Natural killer cell (primary cell): ENCODE results near the gene LAIR2. TPM values are rescaled to one million over a fixed set of nuclear protein-coding genes. Genes with fewer than 3 reads are reported as not detected.

Experiments
- ATAC-seq, 3 donors: fragments of 150-1000 bp in 2 of 3; fragments of 200-7000 bp in 1 of 3; cut with Tn5 transposase; 1 replicate in 1 of 3; 2 replicates in 2 of 3; pipeline ENCODE4 v1.10.0; 2021; ENCODE audit warnings: mild to moderate bottlenecking in 2 of 3, moderate library complexity in 2 of 3
- DNase-seq, 2 donors: peaks; one replicate each; pipeline versions ENCODE4 v3.0.0 to v3.0.0-alpha.2; 2013 to 2021; ENCODE audit warnings: mixed read lengths in 1 of 2
- H3K27ac ChIP-seq: one replicate; pipeline ENCODE4 v1.5.1; 2013; ENCODE audit warnings: mild to moderate bottlenecking, low read length
- H3K27me3 ChIP-seq: one replicate; pipeline ENCODE4 v1.6.1; 2013; ENCODE audit warnings: low read length; ENCODE audit not compliant: control insufficient read depth, insufficient read depth
- H3K36me3 ChIP-seq: one replicate; pipeline ENCODE4 v1.6.1; 2013; ENCODE audit warnings: low read length; ENCODE audit not compliant: control insufficient read depth, insufficient read depth
- H3K4me1 ChIP-seq: one replicate; pipeline ENCODE4 v1.6.1; 2013; ENCODE audit warnings: low read length; ENCODE audit not compliant: control insufficient read depth, insufficient read depth
- H3K4me3 ChIP-seq: one replicate; pipeline ENCODE4 v1.5.1; 2013; ENCODE audit warnings: low read length
- H3K9me3 ChIP-seq: one replicate; pipeline ENCODE4 v1.6.1; 2013; ENCODE audit warnings: low read length; ENCODE audit not compliant: control insufficient read depth, insufficient read depth
- H3K27ac Mint-ChIP-seq, 2 donors: one replicate each; pipeline ENCODE4 v1.8.0; 2022; ENCODE audit warnings: mild to moderate bottlenecking in 2 of 2, mixed read lengths in 2 of 2, moderate library complexity in 1 of 2
- H3K27me3 Mint-ChIP-seq, 2 donors: one replicate each; pipeline ENCODE4 v1.8.0; 2022; ENCODE audit warnings: low read depth in 2 of 2, mixed read lengths in 2 of 2
- H3K36me3 Mint-ChIP-seq: one replicate; pipeline ENCODE4 v1.8.0; 2022; ENCODE audit warnings: mixed read lengths
- H3K4me1 Mint-ChIP-seq, 2 donors: one replicate each; pipeline ENCODE4 v1.8.0; 2022; ENCODE audit warnings: mixed read lengths in 2 of 2
- H3K4me3 Mint-ChIP-seq: one replicate; pipeline ENCODE4 v1.8.0; 2022; ENCODE audit warnings: mild to moderate bottlenecking, moderate library complexity, mixed read lengths
- H3K9me3 Mint-ChIP-seq, 2 donors: one replicate each; pipeline ENCODE4 v1.8.0; 2022; ENCODE audit warnings: mixed read lengths in 2 of 2
- WGBS: methylation state at CpG from one replicate; pipeline ENCODE4 v1.1.7; 2013; ENCODE audit warnings: missing lambda C conversion rate; ENCODE audit not compliant: insufficient coverage; 5-methylcytosine and 5-hydroxymethylcytosine counted together
- intact Hi-C: fragments of 100-400 bp; cut with micrococcal nuclease; formaldehyde crosslinking; loops from one replicate; pipeline ENCODE4 v1.14.2; 2022
- total RNA-seq, 4 donors: library from RNA; stranded (reverse); fragments of 120-200 nt in 1 of 4; gene quantifications; one replicate each; pipeline versions ENCODE4 v1.2.3 to v1.2.4, GENCODE V29; 2013 to 2022
- TF ChIP-seq, protein P1 (sequence below): fragments of 200-600 bp; IDR thresholded peaks from one replicate; pipeline ENCODE4 v1.8.0; 2022; ENCODE audit warnings: antibody characterized with exemption

LAIR2 gene
- total RNA-seq, 3 donors from 2014 or later (not counting 1 experiment from before 2014, with no cell fraction given), result 44.1 to 67.7 (median 53.3) TPM

DNA sequence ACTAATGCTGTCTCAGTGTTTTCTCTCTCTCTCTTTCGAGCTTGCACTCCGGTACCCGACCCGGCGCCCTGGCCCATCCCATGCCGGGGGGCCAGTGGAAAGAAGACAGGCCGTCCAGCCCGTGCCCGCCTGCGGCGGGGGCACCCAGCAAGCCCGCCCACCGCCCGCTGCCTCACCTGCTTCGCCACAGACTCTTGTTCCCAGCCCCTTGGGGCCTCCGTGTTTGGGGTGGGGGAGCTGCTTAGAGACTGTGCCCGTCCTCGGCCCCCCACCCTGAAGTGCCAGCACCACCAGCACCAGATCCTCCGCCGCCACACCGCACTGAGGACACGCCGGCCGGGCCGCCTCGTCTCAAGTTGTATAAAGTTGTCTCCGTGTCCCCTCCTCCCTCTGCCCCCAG, 41.4 kb upstream of the LAIR2 start:
- no peaks in the 10 kb centered on the region for H3K27me3 ChIP-seq
- H3K27ac Mint-ChIP-seq, result peak overlapping the region; percentile 38 to 97
- H3K4me1 Mint-ChIP-seq, result peaks cover 39 to 54% of the 10 kb centered on the region in 2 donors
- H3K9me3 ChIP-seq, result no peaks in the 10 kb centered on the region
- H3K9me3 Mint-ChIP-seq, result no peaks in the 10 kb centered on the region
- H3K4me3 ChIP-seq, result no peak overlapping the region
- TF ChIP-seq, protein P1, sequence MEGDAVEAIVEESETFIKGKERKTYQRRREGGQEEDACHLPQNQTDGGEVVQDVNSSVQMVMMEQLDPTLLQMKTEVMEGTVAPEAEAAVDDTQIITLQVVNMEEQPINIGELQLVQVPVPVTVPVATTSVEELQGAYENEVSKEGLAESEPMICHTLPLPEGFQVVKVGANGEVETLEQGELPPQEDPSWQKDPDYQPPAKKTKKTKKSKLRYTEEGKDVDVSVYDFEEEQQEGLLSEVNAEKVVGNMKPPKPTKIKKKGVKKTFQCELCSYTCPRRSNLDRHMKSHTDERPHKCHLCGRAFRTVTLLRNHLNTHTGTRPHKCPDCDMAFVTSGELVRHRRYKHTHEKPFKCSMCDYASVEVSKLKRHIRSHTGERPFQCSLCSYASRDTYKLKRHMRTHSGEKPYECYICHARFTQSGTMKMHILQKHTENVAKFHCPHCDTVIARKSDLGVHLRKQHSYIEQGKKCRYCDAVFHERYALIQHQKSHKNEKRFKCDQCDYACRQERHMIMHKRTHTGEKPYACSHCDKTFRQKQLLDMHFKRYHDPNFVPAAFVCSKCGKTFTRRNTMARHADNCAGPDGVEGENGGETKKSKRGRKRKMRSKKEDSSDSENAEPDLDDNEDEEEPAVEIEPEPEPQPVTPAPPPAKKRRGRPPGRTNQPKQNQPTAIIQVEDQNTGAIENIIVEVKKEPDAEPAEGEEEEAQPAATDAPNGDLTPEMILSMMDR, result no peak
- no peak overlapping the region for H3K27ac ChIP-seq
- no peaks in the 10 kb centered on the region for H3K36me3 Mint-ChIP-seq
- peaks cover 54% of the 10 kb centered on the region for H3K36me3 ChIP-seq
- WGBS, result 93% methylated on average over 27 of the region's 27 CpGs
- H3K4me1 ChIP-seq, result peaks cover 30% of the 10 kb centered on the region
- ATAC-seq (no peak), DNase-seq (peak in 1 of 2 donors; percentile 14)
- H3K4me3 Mint-ChIP-seq, result peak overlapping the region; percentile 9
- intact Hi-C loops, result no loop called here
- no peaks in the 10 kb centered on the region for H3K27me3 Mint-ChIP-seq

DNA sequence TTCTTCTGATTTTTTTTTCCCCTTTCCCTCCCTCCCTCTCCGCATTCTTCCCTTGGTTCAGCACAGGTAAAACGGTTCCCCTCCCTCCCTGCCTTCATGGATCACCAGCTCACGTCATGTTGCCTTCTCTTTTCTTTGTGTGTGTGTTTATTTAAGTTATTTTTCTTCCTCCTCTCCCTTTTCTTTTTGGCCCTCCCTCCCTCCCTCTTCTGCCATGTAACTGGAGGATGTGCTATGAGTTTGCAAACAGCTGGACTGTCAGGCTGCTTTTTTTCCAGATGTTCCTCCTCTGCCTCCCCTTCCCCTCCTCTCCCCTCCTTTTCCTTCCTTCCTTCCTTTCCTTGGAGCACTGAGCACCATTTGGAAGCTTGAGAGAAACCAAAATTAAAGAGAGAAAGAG, 41.0 kb upstream of the LAIR2 start:
- Mint-ChIP-seq H3K4me1 (peaks cover 39 to 54% of the 10 kb centered on the region in 2 donors), H3K4me3 (peak overlapping the region; percentile 9), H3K27me3 (no peaks in the 10 kb centered on the region), H3K27ac (peak overlapping the region; percentile 38 to 97), H3K9me3 (no peaks in the 10 kb centered on the region), H3K36me3 (no peaks in the 10 kb centered on the region)
- TF ChIP-seq, protein P1, result no peak
- 80% methylated on average over 2 of the region's 3 CpGs for WGBS
- Histone ChIP-seq H3K27ac (no peak overlapping the region), H3K27me3 (no peaks in the 10 kb centered on the region), H3K4me1 (peaks cover 30% of the 10 kb centered on the region), H3K9me3 (no peaks in the 10 kb centered on the region), H3K4me3 (no peak overlapping the region), H3K36me3 (peaks cover 50% of the 10 kb centered on the region)
- ATAC-seq (no peak), DNase-seq (no peak)
- intact Hi-C loops, result no loop called here

DNA sequence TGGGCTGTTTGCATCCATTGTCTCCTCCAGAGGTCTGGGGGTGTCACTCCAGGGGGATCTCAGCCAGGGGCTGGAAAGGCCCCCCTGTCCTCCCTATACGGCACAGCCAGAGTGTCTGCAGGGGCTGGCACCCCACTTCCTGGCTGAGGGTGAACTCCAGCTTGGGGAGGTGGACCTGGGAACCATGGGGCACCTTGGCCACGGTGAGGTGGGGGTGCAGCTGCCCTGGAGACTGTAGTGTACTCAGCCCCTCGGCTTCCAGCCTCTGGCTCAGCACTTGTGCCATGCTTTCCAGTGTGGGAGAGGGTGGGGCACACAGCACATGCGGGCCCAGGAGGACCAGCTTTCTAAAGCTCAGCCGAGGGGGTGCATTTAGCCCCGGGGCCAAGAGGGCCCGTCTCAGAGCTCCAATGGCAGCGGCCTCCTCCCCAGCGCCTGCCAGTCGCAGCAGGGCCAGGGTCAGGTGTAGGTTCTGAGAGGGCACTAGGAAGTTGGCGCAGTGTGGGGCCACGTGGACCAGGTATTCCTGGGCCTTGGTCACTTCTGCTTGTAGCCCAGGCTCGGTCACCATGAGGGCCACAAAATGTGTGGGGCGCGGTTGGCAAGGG, 40.5 kb upstream of the LAIR2 start:
- peak overlapping the region; percentile 6 for H3K4me3 Mint-ChIP-seq
- intact Hi-C loops, result no loop called here

More for the DNA sequence above, 40.5 kb upstream of the LAIR2 start:
- Mint-ChIP-seq H3K36me3 (no peaks in the 10 kb centered on the region), H3K27ac (peak overlapping the region; percentile 88 to 97), H3K9me3 (no peaks in the 10 kb centered on the region), H3K27me3 (no peaks in the 10 kb centered on the region), H3K4me1 (peaks cover 39 to 54% of the 10 kb centered on the region in 2 donors)
- Histone ChIP-seq H3K4me1 (peaks cover 30% of the 10 kb centered on the region), H3K27ac (peak overlapping the region; percentile 83), H3K27me3 (no peaks in the 10 kb centered on the region), H3K4me3 (no peak overlapping the region), H3K9me3 (no peaks in the 10 kb centered on the region), H3K36me3 (peaks cover 44% of the 10 kb centered on the region)
- TF ChIP-seq, protein P1, result no peak
- 87% methylated on average over 15 of the region's 15 CpGs for WGBS
- DNase-seq (peak in 1 of 2 donors; percentile 33), ATAC-seq (no peak)
